Stimulated activated CD8-positive, alpha-beta memory T cell treated with anti-CD3 and anti-CD28 coated beads, Interleukin-7, amount 100 ng/mL, for 4 hours (primary cell): Measurements from ENCODE around the gene NPY1R.

Experiments used
- DNase-seq, 2 donors: peaks; one replicate each; pipeline ENCODE4 v3.0.0-alpha.2; 2020; ENCODE audit warnings: low read depth in 2 of 2

The NPY1R gene

GRCh38 chr4:163279713-163280112 is 52.7 kb downstream of the NPY1R start:
- no peak for DNase-seq

GRCh38 chr4:163274861-163275260 is 57.5 kb downstream of the NPY1R start:
- DNase-seq, result no peak
